Endodermal cell (in vitro differentiated cells): ENCODE measurements around the gene KIRREL3. TPM values are rescaled to one million over a fixed set of nuclear protein-coding genes. Genes with fewer than 3 reads are reported as not detected.

Source experiments
- DNase-seq: peaks from one replicate; pipeline ENCODE4 v3.0.0-alpha.2; 2017
- H3K27ac ChIP-seq: 2 replicates; pipeline ENCODE4 v1.5.1; 2013; ENCODE audit warnings: mild to moderate bottlenecking, low read depth, low read length, moderate library complexity
- H3K27me3 ChIP-seq: 2 replicates; pipeline ENCODE4 v1.6.1; 2013; ENCODE audit warnings: mild to moderate bottlenecking, low read length, moderate library complexity; ENCODE audit not compliant: insufficient read depth, control insufficient read depth, poor library complexity, severe bottlenecking
- H3K36me3 ChIP-seq: 2 replicates; pipeline ENCODE4 v1.7.0; 2013; ENCODE audit warnings: mild to moderate bottlenecking, low read length, moderate library complexity; ENCODE audit not compliant: control insufficient read depth, insufficient read depth
- H3K4me1 ChIP-seq: one replicate; pipeline ENCODE4 v1.7.0; 2013; ENCODE audit warnings: low read length; ENCODE audit not compliant: control insufficient read depth, insufficient read depth
- H3K4me3 ChIP-seq: 2 replicates; pipeline ENCODE4 v1.5.1; 2013; ENCODE audit warnings: mild to moderate bottlenecking, low read length, moderate library complexity
- H3K9ac ChIP-seq: 2 replicates; pipeline ENCODE4 v1.6.1; 2013; ENCODE audit warnings: mild to moderate bottlenecking, low read length, moderate library complexity; ENCODE audit not compliant: poor library complexity, severe bottlenecking; ENCODE audit errors: extremely low read depth
- H3K9me3 ChIP-seq: 2 replicates; pipeline ENCODE4 v1.6.1; 2013; ENCODE audit warnings: mild to moderate bottlenecking, low read length, moderate library complexity; ENCODE audit not compliant: control insufficient read depth
- H3K27ac Mint-ChIP-seq: 2 replicates; pipeline ENCODE4 v1.8.0; 2020; ENCODE audit warnings: mixed read lengths
- H3K27me3 Mint-ChIP-seq: 2 replicates; pipeline ENCODE4 v1.8.0; 2021; ENCODE audit warnings: mild to moderate bottlenecking, mixed read lengths; ENCODE audit not compliant: insufficient read depth
- H3K36me3 Mint-ChIP-seq: 2 replicates; pipeline ENCODE4 v1.8.0; 2020; ENCODE audit warnings: low read depth, mixed read lengths
- H3K4me1 Mint-ChIP-seq: 2 replicates; pipeline ENCODE4 v1.8.0; 2020; ENCODE audit warnings: mixed read lengths
- H3K4me3 Mint-ChIP-seq: 2 replicates; pipeline ENCODE4 v1.8.0; 2020; ENCODE audit warnings: mild to moderate bottlenecking, moderate library complexity, mixed read lengths
- H3K9me3 Mint-ChIP-seq: 2 replicates; pipeline ENCODE4 v1.8.0; 2020; ENCODE audit warnings: mild to moderate bottlenecking, mixed read lengths
- CTCF ChIP-seq: fragments of 200-600 bp; sonication (generic); conservative IDR thresholded peaks from 2 replicates; pipeline ENCODE4 v1.5.0; 2021; ENCODE audit warnings: antibody characterized with exemption, mild to moderate bottlenecking
- WGBS, 2 experiments: methylation state at CpG; one replicate each; pipeline versions ENCODE4 v1.1.5 to v1.1.7; 2013; ENCODE audit warnings: missing lambda C conversion rate in 2 of 2, mixed read lengths in 1 of 2; ENCODE audit not compliant: insufficient coverage in 1 of 2, insufficient read length in 1 of 2; 5-methylcytosine and 5-hydroxymethylcytosine counted together
- total RNA-seq, 2 donors: library from RNA; stranded (reverse); fragmentation: NEBNext Ultra II Directional in 1 of 2; extraction: Animal tissue kit (Norgen Biotek cat#: 25700) in 1 of 2; gene quantifications; 2 replicates in 1 of 2; 3 replicates in 1 of 2; pipeline ENCODE4 v1.2.1, GENCODE V29; 2021

The KIRREL3 gene
- total RNA-seq, 2 donors from 2014 or later, result 1.1 to 1.4 TPM

GRCh38 chr11:126500981-126501380 is 499.6 kb downstream of the KIRREL3 start:
- Histone ChIP-seq H3K9ac (no peak overlapping the region), H3K4me1 (peaks cover 18% of the 10 kb centered on the region), H3K36me3 (no peaks in the 10 kb centered on the region), H3K27me3 (no peaks in the 10 kb centered on the region), H3K9me3 (peaks cover 27% of the 10 kb centered on the region), H3K4me3 (no peak overlapping the region), H3K27ac (no peak overlapping the region)
- H3K27me3 Mint-ChIP-seq, result no peaks in the 10 kb centered on the region
- H3K4me1 Mint-ChIP-seq, result peaks cover 58% of the 10 kb centered on the region
- H3K36me3 Mint-ChIP-seq, result peaks cover 6% of the 10 kb centered on the region
- 88 to 99% methylated on average over 7 to 10 of the region's 10 CpGs for WGBS, 2 experiments
- TF ChIP-seq CTCF, result no peak
- H3K4me3 Mint-ChIP-seq, result no peak overlapping the region
- no peak for DNase-seq
- H3K27ac Mint-ChIP-seq, result no peak overlapping the region
- peaks cover 28% of the 10 kb centered on the region for H3K9me3 Mint-ChIP-seq

- H3K9ac ChIP-seq, result no peak overlapping the region
- no peak overlapping the region for H3K4me3 ChIP-seq
- H3K36me3 ChIP-seq, result no peaks in the 10 kb centered on the region
- peaks cover 9% of the 10 kb centered on the region for H3K9me3 ChIP-seq
- H3K27me3 Mint-ChIP-seq, result no peaks in the 10 kb centered on the region
- peaks cover 10% of the 10 kb centered on the region for H3K9me3 Mint-ChIP-seq
- no peak overlapping the region for H3K4me3 Mint-ChIP-seq
- H3K4me1 Mint-ChIP-seq, result peaks cover 72% of the 10 kb centered on the region
- peak overlapping the region; percentile 60 for H3K27ac Mint-ChIP-seq
- H3K27ac ChIP-seq, result no peak overlapping the region
- WGBS, 2 experiments, result 82 to 83% methylated on average over 16 to 19 of the region's 19 CpGs
- no peak for DNase-seq
- H3K27me3 ChIP-seq, result no peaks in the 10 kb centered on the region
- H3K36me3 Mint-ChIP-seq, result no peaks in the 10 kb centered on the region
- peaks cover 26% of the 10 kb centered on the region for H3K4me1 ChIP-seq
- no peak for TF ChIP-seq CTCF
Observed at GRCh38 chr11:126499131-126499752, 501.3 kb downstream of the KIRREL3 start.

GRCh38 chr11:126498281-126498680 is 502.3 kb downstream of the KIRREL3 start:
- Histone ChIP-seq H3K27me3 (no peaks in the 10 kb centered on the region), H3K4me3 (no peak overlapping the region), H3K9ac (peak overlapping the region; percentile 5), H3K36me3 (no peaks in the 10 kb centered on the region), H3K9me3 (no peaks in the 10 kb centered on the region), H3K4me1 (peaks cover 26% of the 10 kb centered on the region), H3K27ac (no peak overlapping the region)
- Mint-ChIP-seq H3K4me1 (peaks cover 69% of the 10 kb centered on the region), H3K9me3 (peaks cover under 1% of the 10 kb centered on the region), H3K27ac (peak overlapping the region; percentile 75), H3K27me3 (no peaks in the 10 kb centered on the region), H3K36me3 (no peaks in the 10 kb centered on the region), H3K4me3 (no peak overlapping the region)
- DNase-seq, result no peak
- WGBS, 2 experiments, result 34 to 89% methylated on average over 3 to 8 of the region's 9 CpGs
- no peak for TF ChIP-seq CTCF
